Measurements from ENCODE around the gene PDE2A.

DNA sequence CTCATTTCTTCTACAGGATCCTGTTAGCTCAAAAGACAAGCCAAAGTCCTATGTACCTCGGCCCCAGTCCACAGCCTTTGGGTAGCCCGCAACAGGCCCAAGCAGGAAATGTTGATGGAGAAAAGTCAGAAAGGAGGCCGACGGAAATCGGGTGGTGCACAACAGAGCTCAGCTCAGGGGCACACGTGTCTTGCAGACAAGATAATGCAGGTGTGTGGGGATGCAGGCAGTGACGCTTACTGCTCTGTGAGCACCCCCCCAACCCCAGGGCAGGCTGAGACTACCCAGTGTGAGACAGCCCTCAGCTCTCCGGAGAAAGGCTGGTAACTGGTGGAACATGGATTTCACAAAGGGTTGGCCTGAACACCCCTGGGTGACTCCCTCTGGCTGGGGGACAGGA is 4.3 kb upstream of the PDE2A start:
- TF ChIP-seq POLR2A (IDR thresholded peaks at IDR 0.05): no peak
- TF ChIP-seq CTCF (IDR thresholded peaks at IDR 0.05): no peak
- TF ChIP-seq EP300 (IDR thresholded peaks at IDR 0.05): no peak
- no peak for TF ChIP-seq POLR2AphosphoS5 (IDR thresholded peaks at IDR 0.05)
